Retinal pigment epithelial cell (primary cell): ENCODE data around the gene USP19.

Experiments used
- DNase-seq: peaks from one replicate; pipeline ENCODE4 v3.0.0-alpha.2; 2010; ENCODE audit warnings: low read depth
- H3K4me3 ChIP-seq: 2 replicates; pipeline ENCODE4 v1.5.1; 2011; ENCODE audit warnings: mild to moderate bottlenecking, low read length, control low read depth, moderate library complexity
- CTCF ChIP-seq: conservative IDR thresholded peaks from 2 replicates; pipeline ENCODE4 v1.5.1; 2011; ENCODE audit warnings: low read depth, low read length, control low read depth, inconsistent platforms

Gene USP19

GRCh38 chr3:49076646-49077045, 44.0 kb downstream of the USP19 start:
- H3K4me3 ChIP-seq = no peak overlapping the region
- TF ChIP-seq CTCF = no peak
- no peak for DNase-seq

GRCh38 chr3:49076116-49076515, 44.5 kb downstream of the USP19 start:
- DNase-seq = no peak
- no peak for TF ChIP-seq CTCF
- H3K4me3 ChIP-seq = no peak overlapping the region
